ENCODE measurements around the gene KRTAP20-4.

Gene KRTAP20-4

DNA sequence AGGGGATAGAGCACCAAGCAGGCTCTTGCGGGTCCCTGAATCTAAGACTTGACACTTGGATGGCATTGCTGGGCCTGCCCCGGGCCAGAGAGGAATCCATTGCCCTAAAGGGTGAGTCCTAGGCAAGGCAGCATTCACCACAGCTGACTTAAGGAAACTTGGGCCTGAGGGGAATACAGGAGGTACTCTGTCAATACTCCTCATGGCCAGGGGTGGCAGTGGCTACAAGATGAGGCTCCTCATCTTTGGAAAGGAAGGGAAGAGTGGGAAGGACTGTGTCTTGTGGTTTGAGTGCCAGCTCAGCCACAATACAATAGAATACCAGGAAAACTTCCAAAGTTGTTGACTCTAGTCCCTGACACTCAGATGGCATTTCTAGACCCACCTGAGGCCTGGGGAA is 14.5 kb upstream of the KRTAP20-4 start:
- no peak overlapping the region for H3K27ac ChIP-seq (ENCODE audit: low read depth, low read length)
- TF ChIP-seq, protein P1, sequence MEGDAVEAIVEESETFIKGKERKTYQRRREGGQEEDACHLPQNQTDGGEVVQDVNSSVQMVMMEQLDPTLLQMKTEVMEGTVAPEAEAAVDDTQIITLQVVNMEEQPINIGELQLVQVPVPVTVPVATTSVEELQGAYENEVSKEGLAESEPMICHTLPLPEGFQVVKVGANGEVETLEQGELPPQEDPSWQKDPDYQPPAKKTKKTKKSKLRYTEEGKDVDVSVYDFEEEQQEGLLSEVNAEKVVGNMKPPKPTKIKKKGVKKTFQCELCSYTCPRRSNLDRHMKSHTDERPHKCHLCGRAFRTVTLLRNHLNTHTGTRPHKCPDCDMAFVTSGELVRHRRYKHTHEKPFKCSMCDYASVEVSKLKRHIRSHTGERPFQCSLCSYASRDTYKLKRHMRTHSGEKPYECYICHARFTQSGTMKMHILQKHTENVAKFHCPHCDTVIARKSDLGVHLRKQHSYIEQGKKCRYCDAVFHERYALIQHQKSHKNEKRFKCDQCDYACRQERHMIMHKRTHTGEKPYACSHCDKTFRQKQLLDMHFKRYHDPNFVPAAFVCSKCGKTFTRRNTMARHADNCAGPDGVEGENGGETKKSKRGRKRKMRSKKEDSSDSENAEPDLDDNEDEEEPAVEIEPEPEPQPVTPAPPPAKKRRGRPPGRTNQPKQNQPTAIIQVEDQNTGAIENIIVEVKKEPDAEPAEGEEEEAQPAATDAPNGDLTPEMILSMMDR (IDR thresholded peaks at IDR 0.05; ENCODE audit: insufficient read depth, low read length, poor library complexity, severe bottlenecking) = no peak
- TF ChIP-seq EZH2phosphoT487 (conservative IDR thresholded peaks at IDR 0.05; ENCODE audit: low read length) = no peak
- H3K9ac ChIP-seq (ENCODE audit: low read length) = no peak overlapping the region
- H3K4me3 ChIP-seq (ENCODE audit: insufficient read depth, low read length, poor library complexity, severe bottlenecking) = no peak overlapping the region
- H4K20me1 ChIP-seq (ENCODE audit: low read depth, low read length) = no peaks in the 10 kb centered on the region
- no peaks in the 10 kb centered on the region for H3K79me2 ChIP-seq (ENCODE audit: insufficient read depth, low read length)
- H3K4me2 ChIP-seq (ENCODE audit: low read depth, low read length, poor library complexity, severe bottlenecking) = no peak overlapping the region
- no peaks in the 10 kb centered on the region for H3K36me3 ChIP-seq (ENCODE audit: low read length)
- H3K27me3 ChIP-seq (ENCODE audit: low read length) = no peaks in the 10 kb centered on the region
- no peaks in the 10 kb centered on the region for H3K9me2 ChIP-seq (replicated peaks; ENCODE audit: insufficient read depth, low read length)
- no peaks in the 10 kb centered on the region for H3K9me3 ChIP-seq (ENCODE audit: insufficient read depth, low read length)
- H3F3A ChIP-seq (ENCODE audit: insufficient read depth) = no peaks in the 10 kb centered on the region
- no peak overlapping the region for H2AFZ ChIP-seq (ENCODE audit: low read depth, low read length, severe bottlenecking)

GRCh38 chr21:30612132-30612531 is 8.3 kb upstream of the KRTAP20-4 start:
- peaks cover 2% of the 10 kb centered on the region; the same call in 1 of the 2 replicates for H3K36me3 ChIP-seq (ENCODE audit: low read length)
- no peak overlapping the region for H3K4me3 ChIP-seq (ENCODE audit: insufficient read depth, low read length, poor library complexity, severe bottlenecking)
- no peak overlapping the region for H2AFZ ChIP-seq (ENCODE audit: low read depth, low read length, severe bottlenecking)
- H3K79me2 ChIP-seq (ENCODE audit: insufficient read depth, low read length) = no peaks in the 10 kb centered on the region
- H3K9me2 ChIP-seq (replicated peaks; ENCODE audit: insufficient read depth, low read length) = no peaks in the 10 kb centered on the region
- H3F3A ChIP-seq (ENCODE audit: insufficient read depth) = no peaks in the 10 kb centered on the region
- no peak overlapping the region for H3K27ac ChIP-seq (ENCODE audit: low read depth, low read length)
- H3K27me3 ChIP-seq (ENCODE audit: low read length) = no peaks in the 10 kb centered on the region
- no peak overlapping the region for H3K4me2 ChIP-seq (ENCODE audit: low read depth, low read length, poor library complexity, severe bottlenecking)
- H4K20me1 ChIP-seq (ENCODE audit: low read depth, low read length) = no peaks in the 10 kb centered on the region
- TF ChIP-seq, protein P1 (IDR thresholded peaks at IDR 0.05; ENCODE audit: insufficient read depth, low read length, poor library complexity, severe bottlenecking) = no peak
- no peak for TF ChIP-seq EZH2phosphoT487 (conservative IDR thresholded peaks at IDR 0.05; ENCODE audit: low read length)
- H3K9me3 ChIP-seq (ENCODE audit: insufficient read depth, low read length) = no peaks in the 10 kb centered on the region
- no peak overlapping the region for H3K9ac ChIP-seq (ENCODE audit: low read length)

GRCh38 chr21:30613836-30614235 is 6.6 kb upstream of the KRTAP20-4 start, which contains the start of gene KRTAP6-1:
KRTAP6-1 (minus strand) TSS chr21:30613930; CDS start chr21:30613904, 26 bp downstream.
- no peak within 1 kb of the TSS for H3K4me2 ChIP-seq (ENCODE audit: low read depth, low read length, poor library complexity, severe bottlenecking)
- H3K27ac ChIP-seq (ENCODE audit: low read depth, low read length) = no peak within 1 kb of the TSS
- H3K36me3 ChIP-seq (ENCODE audit: low read length) = peaks cover 2% of the 10 kb centered on the region; the same call in 1 of the 2 replicates
- H4K20me1 ChIP-seq (ENCODE audit: low read depth, low read length) = no peaks in the 10 kb centered on the region
- H3K9ac ChIP-seq (ENCODE audit: low read length) = no peak within 1 kb of the TSS
- no peaks in the 10 kb centered on the region for H3K27me3 ChIP-seq (ENCODE audit: low read length)
- no peaks in the 10 kb centered on the region for H3K9me3 ChIP-seq (ENCODE audit: insufficient read depth, low read length)
- no peaks in the 10 kb centered on the region for H3K9me2 ChIP-seq (replicated peaks; ENCODE audit: insufficient read depth, low read length)
- H2AFZ ChIP-seq (ENCODE audit: low read depth, low read length, severe bottlenecking) = no peak within 1 kb of the TSS
- no peaks in the 10 kb centered on the region for H3K79me2 ChIP-seq (ENCODE audit: insufficient read depth, low read length)
- H3K4me3 ChIP-seq (ENCODE audit: insufficient read depth, low read length, poor library complexity, severe bottlenecking) = no peak within 1 kb of the TSS
- H3F3A ChIP-seq (ENCODE audit: insufficient read depth) = no peaks in the 10 kb centered on the region
- TF ChIP-seq, protein P1 (IDR thresholded peaks at IDR 0.05; ENCODE audit: insufficient read depth, low read length, poor library complexity, severe bottlenecking) = no peak
- TF ChIP-seq EZH2phosphoT487 (conservative IDR thresholded peaks at IDR 0.05; ENCODE audit: low read length) = no peak

Data from SU-DHL-6 (cell line).